Immature natural killer cell (primary cell): ENCODE data around the gene EDC4. TPM values are rescaled to one million over a fixed set of nuclear protein-coding genes. Genes with fewer than 3 reads are reported as not detected.
"Not testable (repeated sequence)": the region's sequence is repeated elsewhere in the genome, so short reads cannot be mapped to it uniquely, and the experiment has no call there.

Experiments used
- DNase-seq, 3 donors: peaks; one replicate each; pipeline ENCODE4 v3.0.0; 2022; ENCODE audit warnings: mixed read lengths in 1 of 3
- H3K27ac Mint-ChIP-seq, 6 donors: one replicate each; pipeline ENCODE4 v1.8.0; 2020; ENCODE audit warnings: mixed read lengths in 6 of 6, mild to moderate bottlenecking in 5 of 6, inconsistent platforms in 4 of 6, moderate library complexity in 3 of 6
- H3K27me3 Mint-ChIP-seq, 3 donors: one replicate each; pipeline ENCODE4 v1.8.0; 2020 to 2021; ENCODE audit warnings: low read depth in 3 of 3, mild to moderate bottlenecking in 3 of 3, mixed read lengths in 3 of 3, moderate library complexity in 3 of 3, inconsistent platforms in 1 of 3
- H3K36me3 Mint-ChIP-seq, 3 donors: one replicate each; pipeline ENCODE4 v1.8.0; 2020; ENCODE audit warnings: mixed read lengths in 3 of 3, inconsistent platforms in 2 of 3, mild to moderate bottlenecking in 2 of 3
- H3K4me1 Mint-ChIP-seq, 2 donors: one replicate each; pipeline ENCODE4 v1.8.0; 2020; ENCODE audit warnings: inconsistent platforms in 2 of 2, mild to moderate bottlenecking in 2 of 2, mixed read lengths in 2 of 2, moderate library complexity in 1 of 2
- H3K4me3 Mint-ChIP-seq, 5 donors: one replicate each; pipeline ENCODE4 v1.8.0; 2020; ENCODE audit warnings: mild to moderate bottlenecking in 5 of 5, mixed read lengths in 5 of 5, inconsistent platforms in 3 of 5, moderate library complexity in 3 of 5
- H3K9me3 Mint-ChIP-seq, 6 donors: one replicate each; pipeline ENCODE4 v1.8.0; 2020; ENCODE audit warnings: mild to moderate bottlenecking in 6 of 6, mixed read lengths in 6 of 6, inconsistent platforms in 4 of 6, moderate library complexity in 3 of 6
- polyA plus RNA-seq, 3 donors: library from polyadenylated mRNA; unstranded; fragments of 300-500 nt; fragmentation: Illumina TruSeq; gene quantifications; one replicate each; pipeline ENCODE4 v1.2.3, GENCODE V29; 2021

The EDC4 gene
- polyA plus RNA-seq = 10 to 100 TPM; 14.2 to 26.0 (median 23.8) TPM

GRCh38 chr16:67872631-67873434 is at the start of gene EDC4:
EDC4 (plus strand) TSS chr16:67873052; CDS start chr16:67873262, 210 bp downstream.
- peak within 1 kb of the TSS; percentile 86 to 94 (median 92) for H3K27ac Mint-ChIP-seq
- peaks cover 35 to 40% of the 10 kb centered on the region in 2 donors for H3K4me1 Mint-ChIP-seq
- H3K36me3 Mint-ChIP-seq = peaks cover 0 to 5% (median 1%) of the 10 kb centered on the region in 3 donors
- DNase-seq = peak; percentile 89 to 90 (median 89)
- H3K9me3 Mint-ChIP-seq = no peaks in the 10 kb centered on the region
- H3K27me3 Mint-ChIP-seq = peaks cover 0 to 11% (median 2%) of the 10 kb centered on the region in 3 donors
- H3K4me3 Mint-ChIP-seq = peak within 1 kb of the TSS; percentile 89 to 93 (median 91)

- Mint-ChIP-seq H3K36me3 (peaks cover 0 to 5% (median 4%) of the 10 kb centered on the region in 3 donors), H3K4me3 (no peak overlapping the region)
These were observed 47.7 kb upstream of the EDC4 start for GRCh38 chr16:67825119-67825518.

GRCh38 chr16:67825906-67826305 is 46.9 kb upstream of the EDC4 start:
- no peak for DNase-seq
- no peaks in the 10 kb centered on the region for H3K9me3 Mint-ChIP-seq
- H3K4me1 Mint-ChIP-seq = no peaks in the 10 kb centered on the region
- peaks cover 0 to 2% (median 0%) of the 10 kb centered on the region in 3 donors for H3K27me3 Mint-ChIP-seq
- H3K27ac Mint-ChIP-seq = no peak overlapping the region
- H3K36me3 Mint-ChIP-seq = peaks cover 0 to 5% (median 4%) of the 10 kb centered on the region in 3 donors
- H3K4me3 Mint-ChIP-seq = no peak overlapping the region

More at GRCh38 chr16:67825119-67825518, 47.7 kb upstream of the EDC4 start:
- no peaks in the 10 kb centered on the region for H3K4me1 Mint-ChIP-seq
- H3K27me3 Mint-ChIP-seq = peaks cover 0 to 2% (median 0%) of the 10 kb centered on the region in 3 donors
- H3K27ac Mint-ChIP-seq = no peak overlapping the region
- H3K9me3 Mint-ChIP-seq = no peaks in the 10 kb centered on the region
- no peak for DNase-seq

GRCh38 chr16:67828651-67829050 is 44.2 kb upstream of the EDC4 start:
- H3K36me3 Mint-ChIP-seq = peaks cover 0 to 5% (median 4%) of the 10 kb centered on the region in 3 donors
- peaks cover 11% of the 10 kb centered on the region in 2 donors for H3K4me1 Mint-ChIP-seq
- no peak for DNase-seq
- peaks cover 0 to 2% (median 2%) of the 10 kb centered on the region in 3 donors for H3K27me3 Mint-ChIP-seq
- no peak overlapping the region for H3K4me3 Mint-ChIP-seq
- H3K27ac Mint-ChIP-seq = no peak overlapping the region
- H3K9me3 Mint-ChIP-seq = no peaks in the 10 kb centered on the region

- Mint-ChIP-seq H3K9me3 (no peaks in the 10 kb centered on the region), H3K27me3 (peaks cover 0 to 2% (median 2%) of the 10 kb centered on the region in 3 donors), H3K27ac (peak overlapping the region; percentile 27 to 83 (median 65)), H3K4me3 (peak overlapping the region; percentile 83 to 94 (median 89)), H3K36me3 (peaks cover 0 to 4% (median 3%) of the 10 kb centered on the region in 3 donors), H3K4me1 (peaks cover 17 to 18% of the 10 kb centered on the region in 2 donors)
- no peak for DNase-seq
These were observed 39.8 kb upstream of the EDC4 start for GRCh38 chr16:67833030-67833414.

GRCh38 chr16:67833415-67834241 is 39.2 kb upstream of the EDC4 start:
- Mint-ChIP-seq H3K9me3 (no peaks in the 10 kb centered on the region), H3K4me1 (peaks cover 17 to 18% of the 10 kb centered on the region in 2 donors), H3K4me3 (peak overlapping the region; percentile 83 to 94 (median 89)), H3K36me3 (peaks cover 0 to 4% (median 1%) of the 10 kb centered on the region in 3 donors), H3K27me3 (peaks cover 0 to 2% (median 2%) of the 10 kb centered on the region in 3 donors), H3K27ac (peak overlapping the region; percentile 37 to 87 (median 75))
- DNase-seq = peak; percentile 91 to 93 (median 91)

- no peaks in the 10 kb centered on the region for H3K9me3 Mint-ChIP-seq
- H3K4me3 Mint-ChIP-seq = peak overlapping the region; percentile 83 to 94 (median 89)
- peaks cover 0 to 2% (median 2%) of the 10 kb centered on the region in 3 donors for H3K27me3 Mint-ChIP-seq
- H3K27ac Mint-ChIP-seq = peak overlapping the region in 5 of 6 donors; percentile 37 to 87 (median 73)
- no peak for DNase-seq
- no peaks in the 10 kb centered on the region for H3K36me3 Mint-ChIP-seq
- peaks cover 17 to 18% of the 10 kb centered on the region in 2 donors for H3K4me1 Mint-ChIP-seq
These were observed 38.6 kb upstream of the EDC4 start for GRCh38 chr16:67834242-67834614.

GRCh38 chr16:67837190-67837589 is 35.7 kb upstream of the EDC4 start:
- not testable (repeated sequence) for H3K9me3 Mint-ChIP-seq, DNase-seq, H3K27me3 Mint-ChIP-seq, H3K36me3 Mint-ChIP-seq, H3K4me3 Mint-ChIP-seq, H3K27ac Mint-ChIP-seq
- H3K4me1 Mint-ChIP-seq = peaks cover 25 to 26% of the 10 kb centered on the region in 2 donors

- Mint-ChIP-seq H3K36me3 (no peaks in the 10 kb centered on the region), H3K27ac (peak overlapping the region in 1 of 6 donors; percentile 18), H3K4me3 (peak overlapping the region in 1 of 5 donors; percentile 1), H3K27me3 (peaks cover 0 to 6% (median 2%) of the 10 kb centered on the region in 3 donors), H3K9me3 (no peaks in the 10 kb centered on the region), H3K4me1 (peaks cover 22 to 24% of the 10 kb centered on the region in 2 donors)
- DNase-seq = no peak
These were observed 35.0 kb upstream of the EDC4 start for GRCh38 chr16:67837811-67838210.

- Mint-ChIP-seq H3K4me1 (peaks cover 40 to 45% of the 10 kb centered on the region in 2 donors), H3K36me3 (peaks cover 0 to 3% (median 0%) of the 10 kb centered on the region in 3 donors), H3K9me3 (no peaks in the 10 kb centered on the region), H3K27me3 (peaks cover 0 to 15% (median 2%) of the 10 kb centered on the region in 3 donors), H3K27ac (peak overlapping the region; percentile 11 to 97 (median 95)), H3K4me3 (peak overlapping the region; percentile 93 to 97 (median 94))
- DNase-seq = no peak
These were observed 31.5 kb upstream of the EDC4 start for GRCh38 chr16:67841198-67841815.

- H3K27me3 Mint-ChIP-seq = peaks cover 2 to 15% (median 2%) of the 10 kb centered on the region in 3 donors
These were observed 30.9 kb upstream of the EDC4 start, which contains the start of gene THAP11 for GRCh38 chr16:67841816-67842508. THAP11 (plus strand) TSS chr16:67842320; CDS start chr16:67842555, 235 bp downstream.

GRCh38 chr16:67842509-67843342 is 30.1 kb upstream of the EDC4 start:
- Mint-ChIP-seq H3K4me3 (peak overlapping the region; percentile 88 to 96 (median 93)), H3K27ac (peak overlapping the region; percentile 89 to 96 (median 94)), H3K9me3 (no peaks in the 10 kb centered on the region), H3K36me3 (peaks cover 0 to 3% (median 0%) of the 10 kb centered on the region in 3 donors), H3K4me1 (peaks cover 44 to 49% of the 10 kb centered on the region in 2 donors), H3K27me3 (peaks cover 2 to 15% (median 3%) of the 10 kb centered on the region in 3 donors)
- DNase-seq = peak; percentile 72 to 76 (median 74)

More at GRCh38 chr16:67841816-67842508, 30.9 kb upstream of the EDC4 start, which contains the start of gene THAP11:
- Mint-ChIP-seq H3K4me1 (peaks cover 40 to 46% of the 10 kb centered on the region in 2 donors), H3K9me3 (no peaks in the 10 kb centered on the region), H3K36me3 (peaks cover 0 to 3% (median 0%) of the 10 kb centered on the region in 3 donors), H3K27ac (peak within 1 kb of the TSS; percentile 89 to 97 (median 96)), H3K4me3 (peak within 1 kb of the TSS; percentile 94 to 97 (median 95))
- peak; percentile 93 to 95 (median 95) for DNase-seq
